ENCODE results near the gene MZT2A. TPM values are rescaled to one million over a fixed set of nuclear protein-coding genes. Genes with fewer than 3 reads are reported as not detected.
"Not testable (repeated sequence)": the region's sequence is repeated elsewhere in the genome, so short reads cannot be mapped to it uniquely, and the experiment has no call there.

Gene MZT2A
- total RNA-seq, 1 experiment from 2014 or later: 162 TPM

DNA sequence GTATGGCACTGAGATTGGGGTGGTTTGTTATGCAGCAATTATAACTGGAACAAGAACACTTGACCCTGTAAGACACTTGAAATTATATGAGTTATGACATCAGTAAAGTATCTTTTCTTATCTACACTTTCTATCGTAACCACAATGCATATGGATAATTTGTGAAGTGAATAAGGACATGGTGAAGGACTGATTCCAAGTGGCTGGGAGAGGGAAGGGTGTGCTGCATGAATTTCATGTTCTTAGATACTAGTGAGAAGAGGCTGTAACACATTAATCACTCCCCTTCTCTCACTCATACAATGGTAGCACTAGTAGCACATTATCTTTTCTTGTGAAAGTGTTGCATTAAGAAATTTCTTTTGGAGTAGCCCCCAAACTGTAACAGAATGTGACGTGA lies 37.3 kb downstream of the MZT2A start:
- H3K27ac Mint-ChIP-seq; H3K27me3 Mint-ChIP-seq (ENCODE audit: low read depth); H3K4me1 Mint-ChIP-seq; ATAC-seq; H3K36me3 Mint-ChIP-seq; DNase-seq (ENCODE audit: low spot score); H3K9me3 Mint-ChIP-seq; H3K4me3 Mint-ChIP-seq; POLR2A ChIA-PET; CTCF ChIA-PET: not testable (repeated sequence)

DNA sequence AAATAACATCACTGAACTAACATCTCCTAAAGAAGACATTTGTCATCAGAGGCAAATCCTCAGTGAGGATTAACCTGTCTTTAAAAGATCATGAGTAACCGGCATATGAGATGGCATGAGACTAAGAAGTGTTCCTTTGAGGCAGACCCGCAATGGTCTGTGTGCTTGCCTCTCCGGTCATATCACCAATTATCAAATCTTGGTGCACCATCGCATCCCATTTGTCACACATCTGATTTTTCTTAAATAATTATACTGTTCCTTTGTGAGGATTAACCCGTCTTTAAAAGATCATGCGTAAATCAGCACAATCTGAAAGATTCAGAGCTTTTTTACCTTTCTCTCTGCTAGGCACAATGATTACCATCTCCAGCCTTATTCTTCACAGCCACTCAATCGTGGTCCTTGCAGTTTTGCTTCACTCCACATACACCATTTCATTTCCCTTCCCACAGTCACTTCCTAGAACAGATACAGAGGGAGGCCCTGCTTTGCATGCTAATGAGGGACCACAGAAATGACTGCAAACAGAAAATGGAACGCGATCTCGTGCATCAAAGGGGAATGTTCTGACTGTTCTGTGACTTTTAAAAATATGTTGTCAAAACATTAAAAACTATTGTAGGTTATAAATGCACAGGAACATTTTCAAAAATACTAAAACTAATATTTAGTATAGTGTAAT lies 40.8 kb downstream of the MZT2A start:
- ATAC-seq; H3K36me3 Mint-ChIP-seq; DNase-seq (ENCODE audit: low spot score); H3K9me3 Mint-ChIP-seq; H3K4me1 Mint-ChIP-seq; POLR2A ChIA-PET; H3K27ac Mint-ChIP-seq; CTCF ChIA-PET; H3K27me3 Mint-ChIP-seq (ENCODE audit: low read depth); H3K4me3 Mint-ChIP-seq: not testable (repeated sequence)

DNA sequence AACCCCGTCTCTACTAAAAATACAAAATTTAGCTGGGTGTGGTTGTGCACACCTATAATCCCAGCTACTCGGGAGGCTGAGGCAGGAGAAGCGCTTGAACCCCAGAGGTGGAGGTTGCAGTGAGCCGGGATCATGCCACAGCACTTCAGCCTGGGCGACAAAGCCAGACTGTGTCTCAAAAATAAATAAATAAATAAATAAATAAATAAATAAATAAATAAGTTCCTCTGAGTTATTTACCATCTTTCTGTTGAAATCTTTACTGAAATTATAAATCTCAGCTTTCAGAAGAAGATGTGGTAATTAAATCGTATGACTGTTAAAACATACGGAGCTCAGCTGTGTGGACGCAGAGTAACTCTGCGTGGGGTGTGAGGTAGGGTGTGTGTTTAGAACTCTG lies 44.2 kb downstream of the MZT2A start:
- ATAC-seq; DNase-seq (ENCODE audit: low spot score); H3K27ac Mint-ChIP-seq; H3K27me3 Mint-ChIP-seq (ENCODE audit: low read depth); CTCF ChIA-PET; POLR2A ChIA-PET; H3K4me1 Mint-ChIP-seq; H3K9me3 Mint-ChIP-seq; H3K4me3 Mint-ChIP-seq; H3K36me3 Mint-ChIP-seq: not testable (repeated sequence)

DNA sequence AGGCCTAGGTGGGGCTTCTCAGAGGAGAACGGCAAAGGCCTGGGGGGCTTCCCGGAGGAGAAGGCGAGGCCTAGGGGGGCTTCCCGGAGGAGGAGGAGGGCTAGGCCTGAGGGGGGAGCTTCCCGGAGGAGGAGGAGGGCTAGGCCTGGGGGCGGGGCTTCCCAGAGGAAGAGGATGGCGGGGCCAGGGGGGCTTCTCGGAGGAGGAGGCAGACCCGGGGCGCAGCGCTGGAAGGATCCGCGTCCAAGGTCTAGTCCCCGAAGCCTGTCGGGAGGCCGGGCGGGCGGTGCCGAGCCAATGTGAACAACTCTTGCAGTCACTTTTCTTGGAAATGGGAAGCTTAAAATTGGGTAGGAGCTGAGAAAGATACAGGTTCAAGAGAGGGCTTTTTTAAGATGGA lies 46.3 kb downstream of the MZT2A start:
- H3K27me3 Mint-ChIP-seq (ENCODE audit: low read depth): peaks cover 2% of the 10 kb centered on the region; the same call in 1 of the 2 replicates
- H3K36me3 Mint-ChIP-seq: no peaks in the 10 kb centered on the region
- DNase-seq (ENCODE audit: low spot score) (no peak), ATAC-seq (no peak)
- no peak overlapping the region for H3K4me3 Mint-ChIP-seq
- POLR2A ChIA-PET: no interaction called here
- no peak overlapping the region for H3K27ac Mint-ChIP-seq
- no peaks in the 10 kb centered on the region for H3K9me3 Mint-ChIP-seq
- no peaks in the 10 kb centered on the region for H3K4me1 Mint-ChIP-seq
- CTCF ChIA-PET: no interaction called here
- TF ChIP-seq, protein P1, sequence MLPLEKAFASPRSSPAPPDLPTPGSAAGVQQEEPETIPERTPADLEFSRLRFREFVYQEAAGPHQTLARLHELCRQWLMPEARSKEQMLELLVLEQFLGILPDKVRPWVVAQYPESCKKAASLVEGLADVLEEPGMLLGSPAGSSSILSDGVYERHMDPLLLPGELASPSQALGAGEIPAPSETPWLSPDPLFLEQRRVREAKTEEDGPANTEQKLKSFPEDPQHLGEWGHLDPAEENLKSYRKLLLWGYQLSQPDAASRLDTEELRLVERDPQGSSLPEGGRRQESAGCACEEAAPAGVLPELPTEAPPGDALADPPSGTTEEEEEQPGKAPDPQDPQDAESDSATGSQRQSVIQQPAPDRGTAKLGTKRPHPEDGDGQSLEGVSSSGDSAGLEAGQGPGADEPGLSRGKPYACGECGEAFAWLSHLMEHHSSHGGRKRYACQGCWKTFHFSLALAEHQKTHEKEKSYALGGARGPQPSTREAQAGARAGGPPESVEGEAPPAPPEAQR (CRISPR knock-in tag; IDR thresholded peaks at IDR 0.05): no peak
- TF ChIP-seq RELA (CRISPR knock-in tag; IDR thresholded peaks at IDR 0.05; ENCODE audit: borderline replicate concordance) (no peak), KAT7 (CRISPR knock-in tag; IDR thresholded peaks at IDR 0.05; ENCODE audit: borderline replicate concordance) (no peak), TP53 (CRISPR knock-in tag; IDR thresholded peaks at IDR 0.05) (no peak), SP1 (CRISPR knock-in tag; conservative IDR thresholded peaks at IDR 0.05) (no peak), ZNF138 (CRISPR knock-in tag; conservative IDR thresholded peaks at IDR 0.05) (no peak)
- TF ChIP-seq, protein P2, sequence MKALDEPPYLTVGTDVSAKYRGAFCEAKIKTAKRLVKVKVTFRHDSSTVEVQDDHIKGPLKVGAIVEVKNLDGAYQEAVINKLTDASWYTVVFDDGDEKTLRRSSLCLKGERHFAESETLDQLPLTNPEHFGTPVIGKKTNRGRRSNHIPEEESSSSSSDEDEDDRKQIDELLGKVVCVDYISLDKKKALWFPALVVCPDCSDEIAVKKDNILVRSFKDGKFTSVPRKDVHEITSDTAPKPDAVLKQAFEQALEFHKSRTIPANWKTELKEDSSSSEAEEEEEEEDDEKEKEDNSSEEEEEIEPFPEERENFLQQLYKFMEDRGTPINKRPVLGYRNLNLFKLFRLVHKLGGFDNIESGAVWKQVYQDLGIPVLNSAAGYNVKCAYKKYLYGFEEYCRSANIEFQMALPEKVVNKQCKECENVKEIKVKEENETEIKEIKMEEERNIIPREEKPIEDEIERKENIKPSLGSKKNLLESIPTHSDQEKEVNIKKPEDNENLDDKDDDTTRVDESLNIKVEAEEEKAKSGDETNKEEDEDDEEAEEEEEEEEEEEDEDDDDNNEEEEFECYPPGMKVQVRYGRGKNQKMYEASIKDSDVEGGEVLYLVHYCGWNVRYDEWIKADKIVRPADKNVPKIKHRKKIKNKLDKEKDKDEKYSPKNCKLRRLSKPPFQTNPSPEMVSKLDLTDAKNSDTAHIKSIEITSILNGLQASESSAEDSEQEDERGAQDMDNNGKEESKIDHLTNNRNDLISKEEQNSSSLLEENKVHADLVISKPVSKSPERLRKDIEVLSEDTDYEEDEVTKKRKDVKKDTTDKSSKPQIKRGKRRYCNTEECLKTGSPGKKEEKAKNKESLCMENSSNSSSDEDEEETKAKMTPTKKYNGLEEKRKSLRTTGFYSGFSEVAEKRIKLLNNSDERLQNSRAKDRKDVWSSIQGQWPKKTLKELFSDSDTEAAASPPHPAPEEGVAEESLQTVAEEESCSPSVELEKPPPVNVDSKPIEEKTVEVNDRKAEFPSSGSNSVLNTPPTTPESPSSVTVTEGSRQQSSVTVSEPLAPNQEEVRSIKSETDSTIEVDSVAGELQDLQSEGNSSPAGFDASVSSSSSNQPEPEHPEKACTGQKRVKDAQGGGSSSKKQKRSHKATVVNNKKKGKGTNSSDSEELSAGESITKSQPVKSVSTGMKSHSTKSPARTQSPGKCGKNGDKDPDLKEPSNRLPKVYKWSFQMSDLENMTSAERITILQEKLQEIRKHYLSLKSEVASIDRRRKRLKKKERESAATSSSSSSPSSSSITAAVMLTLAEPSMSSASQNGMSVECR (CRISPR knock-in tag; IDR thresholded peaks at IDR 0.05; ENCODE audit: borderline replicate concordance): no peak
- TF ChIP-seq, protein P3, sequence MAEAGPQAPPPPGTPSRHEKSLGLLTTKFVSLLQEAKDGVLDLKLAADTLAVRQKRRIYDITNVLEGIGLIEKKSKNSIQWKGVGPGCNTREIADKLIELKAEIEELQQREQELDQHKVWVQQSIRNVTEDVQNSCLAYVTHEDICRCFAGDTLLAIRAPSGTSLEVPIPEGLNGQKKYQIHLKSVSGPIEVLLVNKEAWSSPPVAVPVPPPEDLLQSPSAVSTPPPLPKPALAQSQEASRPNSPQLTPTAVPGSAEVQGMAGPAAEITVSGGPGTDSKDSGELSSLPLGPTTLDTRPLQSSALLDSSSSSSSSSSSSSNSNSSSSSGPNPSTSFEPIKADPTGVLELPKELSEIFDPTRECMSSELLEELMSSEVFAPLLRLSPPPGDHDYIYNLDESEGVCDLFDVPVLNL (CRISPR knock-in tag; IDR thresholded peaks at IDR 0.05; ENCODE audit: borderline replicate concordance, low read depth): no peak

DNA sequence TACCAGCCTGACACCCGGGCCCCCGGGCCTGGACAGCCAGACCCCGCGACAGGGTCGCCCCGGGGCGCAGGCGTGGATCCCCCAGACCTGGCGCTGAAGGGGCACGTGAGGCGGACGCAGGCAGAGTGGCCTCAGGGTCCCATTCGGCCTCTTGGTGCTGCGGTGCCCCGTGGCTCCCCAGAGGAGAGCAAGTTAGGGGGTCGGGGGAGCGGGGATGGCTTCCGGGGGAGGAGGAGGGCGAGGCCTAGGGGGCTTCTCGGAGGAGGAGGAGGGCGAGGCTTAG lies 46.7 kb downstream of the MZT2A start:
- H3K36me3 Mint-ChIP-seq; CTCF ChIA-PET; DNase-seq (ENCODE audit: low spot score); ATAC-seq; H3K4me3 Mint-ChIP-seq; H3K4me1 Mint-ChIP-seq; POLR2A ChIA-PET; H3K27me3 Mint-ChIP-seq (ENCODE audit: low read depth); H3K27ac Mint-ChIP-seq; H3K9me3 Mint-ChIP-seq: not testable (repeated sequence)

DNA sequence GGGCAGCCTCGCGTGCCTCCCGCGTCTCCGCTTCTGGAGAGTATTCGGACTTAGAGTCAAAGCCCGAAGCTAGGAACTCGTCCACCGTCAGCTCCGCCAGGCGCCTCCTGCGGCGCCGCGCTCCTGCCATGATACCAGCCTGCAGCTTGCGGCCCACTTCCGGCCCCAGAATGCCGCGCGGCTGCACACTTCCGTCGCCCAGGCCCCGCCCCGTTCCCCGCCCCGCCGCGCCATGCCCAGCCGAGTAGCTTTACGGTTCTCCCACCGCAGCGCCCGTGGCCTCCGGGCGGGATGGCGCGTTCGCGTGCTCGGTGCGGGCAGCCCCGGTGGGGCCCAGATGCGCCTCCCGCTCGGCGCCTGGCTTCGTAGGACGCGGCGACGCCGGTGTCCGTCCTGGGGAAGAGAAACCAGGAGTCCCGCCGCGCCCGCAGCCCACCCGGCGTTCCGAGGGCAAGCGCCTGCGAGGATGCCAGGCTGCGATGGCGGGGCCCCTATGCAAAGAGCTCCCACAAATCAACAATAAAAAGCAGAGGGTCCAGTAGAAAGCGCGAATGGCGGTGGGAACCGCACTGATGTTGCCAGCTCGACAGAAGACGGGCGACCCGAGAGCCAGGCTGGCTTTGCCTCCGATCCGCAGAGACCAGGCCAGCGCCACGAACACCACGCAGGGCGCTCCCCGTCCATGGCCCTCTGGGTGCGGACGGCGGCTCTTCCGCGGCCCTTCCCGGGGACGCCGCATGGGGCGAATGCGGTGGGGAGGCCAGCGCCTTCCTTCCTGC lies 47.3 kb downstream of the MZT2A start:
- H3K4me3 Mint-ChIP-seq; H3K9me3 Mint-ChIP-seq; DNase-seq (ENCODE audit: low spot score); POLR2A ChIA-PET; CTCF ChIA-PET; H3K4me1 Mint-ChIP-seq; H3K27ac Mint-ChIP-seq; ATAC-seq; H3K36me3 Mint-ChIP-seq; H3K27me3 Mint-ChIP-seq (ENCODE audit: low read depth): not testable (repeated sequence)

DNA sequence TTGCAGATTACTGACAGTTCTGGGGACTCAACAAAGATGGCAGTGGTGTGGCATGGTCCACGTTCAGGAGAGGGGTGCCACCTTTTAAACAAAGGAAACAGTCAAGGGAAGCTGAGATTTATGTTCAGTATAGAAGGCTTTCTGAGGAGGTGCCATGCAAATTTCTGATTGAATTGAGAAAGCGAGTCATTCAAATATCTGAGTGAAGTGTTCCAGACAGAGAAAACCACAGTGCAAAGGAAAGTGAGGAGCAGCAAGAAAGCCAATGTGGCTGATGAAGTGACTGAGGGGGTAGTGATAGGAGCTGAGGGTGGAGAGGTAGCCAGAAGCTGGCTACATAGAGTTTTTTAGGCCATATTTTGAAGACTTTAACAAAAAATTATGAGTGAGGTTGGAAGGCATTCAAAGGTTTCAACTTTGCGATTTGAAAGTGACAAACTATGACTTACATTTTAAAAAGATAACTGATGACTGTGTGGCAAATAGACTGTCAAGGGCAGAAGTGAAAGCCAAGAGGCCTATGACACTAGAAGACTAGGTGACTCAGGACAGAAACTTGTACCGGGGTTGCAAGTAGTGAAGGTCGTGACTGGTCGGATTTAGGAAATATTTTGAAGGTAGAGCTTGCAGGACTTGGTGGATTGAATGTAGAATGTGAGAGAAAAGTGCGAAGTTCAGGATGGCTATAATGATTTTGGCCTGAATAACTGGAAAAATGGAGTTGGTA lies 51.3 kb downstream of the MZT2A start:
- H3K9me3 Mint-ChIP-seq; H3K36me3 Mint-ChIP-seq; H3K4me3 Mint-ChIP-seq; ATAC-seq; CTCF ChIA-PET; H3K27ac Mint-ChIP-seq; H3K4me1 Mint-ChIP-seq; DNase-seq (ENCODE audit: low spot score); POLR2A ChIA-PET; H3K27me3 Mint-ChIP-seq (ENCODE audit: low read depth): not testable (repeated sequence)
